Liver (tissue), 9 donors: ENCODE data around the gene NLGN1. TPM values are rescaled to one million over a fixed set of nuclear protein-coding genes. Genes with fewer than 3 reads are reported as not detected.

ENCODE experiments used
- DNase-seq: peaks from one replicate; pipeline ENCODE4 v3.0.0-alpha.2; 2017; ENCODE audit warnings: low spot score
- H3K27ac ChIP-seq, 2 donors: one replicate each; pipeline ENCODE4 v1.7.0; 2013; ENCODE audit warnings: inconsistent platforms in 2 of 2, low read length in 2 of 2, control low read depth in 1 of 2, low read depth in 1 of 2, mild to moderate bottlenecking in 1 of 2
- H3K27me3 ChIP-seq, 4 donors: one replicate each; pipeline versions ENCODE4 v1.6.1 to v1.7.0; 2013; ENCODE audit warnings: low read length in 3 of 4, inconsistent platforms in 1 of 4, mild to moderate bottlenecking in 1 of 4, moderate library complexity in 1 of 4; ENCODE audit not compliant: control insufficient read depth in 4 of 4, insufficient read depth in 4 of 4
- H3K36me3 ChIP-seq, 4 donors: one replicate each; pipeline versions ENCODE4 v1.6.1 to v1.7.0; 2013; ENCODE audit warnings: low read length in 3 of 4, mild to moderate bottlenecking in 3 of 4, low read depth in 1 of 4, moderate library complexity in 1 of 4; ENCODE audit not compliant: control insufficient read depth in 4 of 4, insufficient read depth in 3 of 4
- H3K4me1 ChIP-seq, 4 donors: one replicate each; pipeline versions ENCODE4 v1.6.1 to v1.7.0; 2013; ENCODE audit warnings: low read length in 3 of 4, mild to moderate bottlenecking in 3 of 4, moderate library complexity in 1 of 4; ENCODE audit not compliant: control insufficient read depth in 4 of 4, insufficient read depth in 4 of 4
- H3K4me3 ChIP-seq, 3 donors: one replicate each; pipeline versions ENCODE4 v1.6.1 to v1.7.0; 2013; ENCODE audit warnings: low read length in 3 of 3, control low read depth in 1 of 3, low read depth in 1 of 3, mild to moderate bottlenecking in 1 of 3
- H3K9ac ChIP-seq, 2 donors: one replicate each; pipeline ENCODE4 v1.7.0; 2013; ENCODE audit warnings: low read length in 2 of 2, mild to moderate bottlenecking in 2 of 2, moderate library complexity in 2 of 2, control low read depth in 1 of 2, low read depth in 1 of 2
- H3K9me3 ChIP-seq, 4 donors: one replicate each; pipeline versions ENCODE4 v1.6.1 to v1.7.0; 2013; ENCODE audit warnings: low read length in 3 of 4; ENCODE audit not compliant: control insufficient read depth in 4 of 4
- EGR1 ChIP-seq, 2 donors: IDR thresholded peaks; 2 replicates each; pipeline ENCODE4 v1.6.1; 2016 to 2018; ENCODE audit warnings: antibody characterized with exemption in 2 of 2, low read depth in 2 of 2
- FOXA1 ChIP-seq: IDR thresholded peaks from 2 replicates; pipeline ENCODE4 v1.6.1; 2016; ENCODE audit warnings: antibody characterized with exemption
- FOXA2 ChIP-seq: IDR thresholded peaks from 2 replicates; pipeline ENCODE4 v1.6.1; 2016; ENCODE audit warnings: antibody characterized with exemption
- GABPA ChIP-seq, 2 donors: IDR thresholded peaks in 1 of 2; conservative IDR thresholded peaks in 1 of 2; 2 replicates each; pipeline ENCODE4 v1.6.1; 2016; ENCODE audit warnings: antibody characterized with exemption in 2 of 2, mild to moderate bottlenecking in 1 of 2, moderate library complexity in 1 of 2
- HNF4A ChIP-seq, 2 donors: conservative IDR thresholded peaks; 2 replicates each; pipeline ENCODE4 v1.6.1; 2016; ENCODE audit warnings: antibody characterized with exemption in 2 of 2, mild to moderate bottlenecking in 2 of 2
- HNF4G ChIP-seq: IDR thresholded peaks from 2 replicates; pipeline ENCODE4 v1.6.1; 2016; ENCODE audit warnings: antibody characterized with exemption
- JUND ChIP-seq, 2 donors: IDR thresholded peaks; 2 replicates each; pipeline ENCODE4 v1.6.1; 2016; ENCODE audit warnings: antibody characterized with exemption in 2 of 2
- NR2F2 ChIP-seq: IDR thresholded peaks from 2 replicates; pipeline ENCODE4 v1.6.1; 2016; ENCODE audit warnings: antibody characterized with exemption
- RAD21 ChIP-seq, 2 donors: IDR thresholded peaks; 2 replicates each; pipeline ENCODE4 v1.6.1; 2016; ENCODE audit warnings: antibody characterized with exemption in 2 of 2, mild to moderate bottlenecking in 2 of 2
- RXRA ChIP-seq, 2 donors: IDR thresholded peaks; 2 replicates each; pipeline ENCODE4 v1.6.1; 2017 to 2018; ENCODE audit warnings: antibody characterized with exemption in 2 of 2, mild to moderate bottlenecking in 1 of 2
- SP1 ChIP-seq: IDR thresholded peaks from 2 replicates; pipeline ENCODE4 v1.6.1; 2018; ENCODE audit warnings: antibody characterized with exemption, mild to moderate bottlenecking
- TAF1 ChIP-seq: conservative IDR thresholded peaks from 2 replicates; pipeline ENCODE4 v1.6.1; 2016; ENCODE audit warnings: antibody characterized with exemption, mild to moderate bottlenecking
- YY1 ChIP-seq: IDR thresholded peaks from 2 replicates; pipeline ENCODE4 v1.6.1; 2016; ENCODE audit warnings: antibody characterized with exemption, mild to moderate bottlenecking
- WGBS: extraction: QIAGEN DNeasy Blood & Tissue Kit; methylation state at CpG from one replicate; pipeline ENCODE4 v1.1.7; 2013; 5-methylcytosine and 5-hydroxymethylcytosine counted together
- polyA plus RNA-seq, 2 donors: library from polyadenylated mRNA; stranded (reverse) in 1 of 2; unstranded in 1 of 2; fragments of 200-250 nt in 1 of 2; fragments of >200 nt in 1 of 2; fragmentation: Nextera tagmentation in 1 of 2; extraction: Ambion mirVana in 1 of 2; gene quantifications; one replicate each; pipeline versions ENCODE4 v1.2.1 to v1.2.3, GENCODE V29; 2013 to 2015
- total RNA-seq, 2 donors: library from RNA; depleted of rRNA; stranded (reverse); fragments of >200 nt; gene quantifications; one replicate each; pipeline ENCODE4 v1.2.3, GENCODE V29; 2014
- TF ChIP-seq, protein P1 (sequence below): IDR thresholded peaks from 2 replicates; pipeline ENCODE4 v1.6.1; 2016; ENCODE audit warnings: antibody characterized with exemption
- TF ChIP-seq, protein P2 (sequence below): IDR thresholded peaks from 2 replicates; pipeline ENCODE4 v1.6.1; 2016; ENCODE audit warnings: antibody characterized with exemption, mild to moderate bottlenecking
- TF ChIP-seq, protein P3 (sequence below): IDR thresholded peaks from 2 replicates; pipeline ENCODE4 v1.6.1; 2016; ENCODE audit warnings: antibody characterized with exemption
- TF ChIP-seq, protein P4 (sequence below): fragments of 150-350 bp; IDR thresholded peaks from 2 replicates; pipeline ENCODE4 v1.5.1; 2017; ENCODE audit warnings: improper control_type of control experiment, low read depth, low read length; ENCODE audit not compliant: missing input control
- TF ChIP-seq, protein P5 (sequence below): IDR thresholded peaks from 2 replicates; pipeline ENCODE4 v1.6.1; 2016; ENCODE audit warnings: antibody characterized with exemption
- donor health status: healthy.
- donor health status: healthy.
- donor health status: healthy.
- donor health status: healthy.
- donor health status: healthy.

NLGN1 gene
- total and polyA plus RNA-seq, 4 donors, result 0.02 to 0.67 (median 0.37) TPM; not detected in 1

DNA sequence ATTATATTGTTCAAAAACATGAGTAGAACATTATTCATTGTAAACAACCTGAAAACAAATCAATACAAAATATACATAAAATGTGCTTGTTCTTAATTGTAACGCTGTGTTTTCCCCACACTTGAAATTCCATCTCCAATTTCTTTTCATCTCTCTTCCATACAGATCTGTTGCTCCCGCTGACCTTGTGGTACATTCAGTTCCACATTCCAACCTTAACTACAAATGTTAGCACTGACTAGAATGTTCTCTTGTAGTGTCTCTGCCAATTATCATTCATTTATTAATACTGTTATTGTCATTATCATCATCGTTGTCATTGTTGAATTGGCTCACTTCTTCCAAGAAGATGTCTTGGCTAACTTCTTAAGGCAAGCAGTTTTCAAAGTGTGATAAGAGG lies 65.7 kb downstream of the NLGN1 start:
- H3K4me3 ChIP-seq, result no peak overlapping the region
- H3K27ac ChIP-seq, result no peak overlapping the region
- no peaks in the 10 kb centered on the region for H3K27me3 ChIP-seq
- no peak overlapping the region for H3K9ac ChIP-seq
- no peaks in the 10 kb centered on the region for H3K36me3 ChIP-seq
- 81% methylated on average over 3 of the region's 3 CpGs for WGBS
- no peaks in the 10 kb centered on the region for H3K9me3 ChIP-seq
- H3K4me1 ChIP-seq, result no peaks in the 10 kb centered on the region
- TF ChIP-seq, protein P1, sequence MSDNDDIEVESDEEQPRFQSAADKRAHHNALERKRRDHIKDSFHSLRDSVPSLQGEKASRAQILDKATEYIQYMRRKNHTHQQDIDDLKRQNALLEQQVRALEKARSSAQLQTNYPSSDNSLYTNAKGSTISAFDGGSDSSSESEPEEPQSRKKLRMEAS, result no peak
- TF ChIP-seq RXRA (IDR thresholded peaks at IDR 0.05) (no peak), EGR1 (IDR thresholded peaks at IDR 0.05; ENCODE audit: low read depth in 2 of 2) (no peak), FOXA2 (no peak)
- TF ChIP-seq, protein P2, sequence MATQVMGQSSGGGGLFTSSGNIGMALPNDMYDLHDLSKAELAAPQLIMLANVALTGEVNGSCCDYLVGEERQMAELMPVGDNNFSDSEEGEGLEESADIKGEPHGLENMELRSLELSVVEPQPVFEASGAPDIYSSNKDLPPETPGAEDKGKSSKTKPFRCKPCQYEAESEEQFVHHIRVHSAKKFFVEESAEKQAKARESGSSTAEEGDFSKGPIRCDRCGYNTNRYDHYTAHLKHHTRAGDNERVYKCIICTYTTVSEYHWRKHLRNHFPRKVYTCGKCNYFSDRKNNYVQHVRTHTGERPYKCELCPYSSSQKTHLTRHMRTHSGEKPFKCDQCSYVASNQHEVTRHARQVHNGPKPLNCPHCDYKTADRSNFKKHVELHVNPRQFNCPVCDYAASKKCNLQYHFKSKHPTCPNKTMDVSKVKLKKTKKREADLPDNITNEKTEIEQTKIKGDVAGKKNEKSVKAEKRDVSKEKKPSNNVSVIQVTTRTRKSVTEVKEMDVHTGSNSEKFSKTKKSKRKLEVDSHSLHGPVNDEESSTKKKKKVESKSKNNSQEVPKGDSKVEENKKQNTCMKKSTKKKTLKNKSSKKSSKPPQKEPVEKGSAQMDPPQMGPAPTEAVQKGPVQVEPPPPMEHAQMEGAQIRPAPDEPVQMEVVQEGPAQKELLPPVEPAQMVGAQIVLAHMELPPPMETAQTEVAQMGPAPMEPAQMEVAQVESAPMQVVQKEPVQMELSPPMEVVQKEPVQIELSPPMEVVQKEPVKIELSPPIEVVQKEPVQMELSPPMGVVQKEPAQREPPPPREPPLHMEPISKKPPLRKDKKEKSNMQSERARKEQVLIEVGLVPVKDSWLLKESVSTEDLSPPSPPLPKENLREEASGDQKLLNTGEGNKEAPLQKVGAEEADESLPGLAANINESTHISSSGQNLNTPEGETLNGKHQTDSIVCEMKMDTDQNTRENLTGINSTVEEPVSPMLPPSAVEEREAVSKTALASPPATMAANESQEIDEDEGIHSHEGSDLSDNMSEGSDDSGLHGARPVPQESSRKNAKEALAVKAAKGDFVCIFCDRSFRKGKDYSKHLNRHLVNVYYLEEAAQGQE, result no peak
- DNase-seq, result no peak

DNA sequence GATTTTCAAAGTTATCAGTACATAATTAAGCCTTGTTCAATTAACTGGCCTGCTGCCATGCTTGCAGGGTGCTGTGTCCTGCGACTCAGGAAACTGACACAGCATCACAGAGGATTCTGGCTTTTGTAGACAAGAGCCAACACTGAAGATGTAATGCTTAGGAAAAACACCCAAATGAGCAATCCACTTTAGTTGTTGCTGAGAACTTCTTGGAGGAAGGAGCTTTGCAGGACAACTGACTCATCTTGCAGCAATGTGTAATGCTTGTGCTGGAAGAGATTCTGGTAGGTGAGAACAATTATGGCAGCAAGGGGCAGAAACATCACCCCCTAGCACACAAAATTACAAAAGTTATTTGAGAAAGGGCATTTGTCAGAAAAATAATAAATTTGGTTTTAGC lies 67.6 kb downstream of the NLGN1 start:
- Histone ChIP-seq H3K27me3 (no peaks in the 10 kb centered on the region), H3K9me3 (no peaks in the 10 kb centered on the region), H3K27ac (no peak overlapping the region), H3K36me3 (no peaks in the 10 kb centered on the region), H3K4me3 (no peak overlapping the region), H3K9ac (no peak overlapping the region), H3K4me1 (no peaks in the 10 kb centered on the region)
- TF ChIP-seq, protein P2, result no peak
- no peak for TF ChIP-seq EGR1 (IDR thresholded peaks at IDR 0.05; ENCODE audit: low read depth in 2 of 2)
- TF ChIP-seq, protein P3, sequence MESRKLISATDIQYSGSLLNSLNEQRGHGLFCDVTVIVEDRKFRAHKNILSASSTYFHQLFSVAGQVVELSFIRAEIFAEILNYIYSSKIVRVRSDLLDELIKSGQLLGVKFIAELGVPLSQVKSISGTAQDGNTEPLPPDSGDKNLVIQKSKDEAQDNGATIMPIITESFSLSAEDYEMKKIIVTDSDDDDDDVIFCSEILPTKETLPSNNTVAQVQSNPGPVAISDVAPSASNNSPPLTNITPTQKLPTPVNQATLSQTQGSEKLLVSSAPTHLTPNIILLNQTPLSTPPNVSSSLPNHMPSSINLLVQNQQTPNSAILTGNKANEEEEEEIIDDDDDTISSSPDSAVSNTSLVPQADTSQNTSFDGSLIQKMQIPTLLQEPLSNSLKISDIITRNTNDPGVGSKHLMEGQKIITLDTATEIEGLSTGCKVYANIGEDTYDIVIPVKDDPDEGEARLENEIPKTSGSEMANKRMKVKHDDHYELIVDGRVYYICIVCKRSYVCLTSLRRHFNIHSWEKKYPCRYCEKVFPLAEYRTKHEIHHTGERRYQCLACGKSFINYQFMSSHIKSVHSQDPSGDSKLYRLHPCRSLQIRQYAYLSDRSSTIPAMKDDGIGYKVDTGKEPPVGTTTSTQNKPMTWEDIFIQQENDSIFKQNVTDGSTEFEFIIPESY, result no peak
- no peak for TF ChIP-seq RXRA (IDR thresholded peaks at IDR 0.05)
- TF ChIP-seq FOXA2, result no peak
- TF ChIP-seq GABPA (IDR thresholded peaks at IDR 0.05 in 1 of 2, conservative IDR thresholded peaks at IDR 0.05 in 1 of 2), result no peak
- TF ChIP-seq HNF4A (conservative IDR thresholded peaks at IDR 0.05), result no peak
- no peak for TF ChIP-seq YY1
- no peak for TF ChIP-seq RAD21 (IDR thresholded peaks at IDR 0.05)
- no peak for TF ChIP-seq FOXA1
- no peak for TF ChIP-seq JUND (IDR thresholded peaks at IDR 0.05)
- TF ChIP-seq, protein P4, sequence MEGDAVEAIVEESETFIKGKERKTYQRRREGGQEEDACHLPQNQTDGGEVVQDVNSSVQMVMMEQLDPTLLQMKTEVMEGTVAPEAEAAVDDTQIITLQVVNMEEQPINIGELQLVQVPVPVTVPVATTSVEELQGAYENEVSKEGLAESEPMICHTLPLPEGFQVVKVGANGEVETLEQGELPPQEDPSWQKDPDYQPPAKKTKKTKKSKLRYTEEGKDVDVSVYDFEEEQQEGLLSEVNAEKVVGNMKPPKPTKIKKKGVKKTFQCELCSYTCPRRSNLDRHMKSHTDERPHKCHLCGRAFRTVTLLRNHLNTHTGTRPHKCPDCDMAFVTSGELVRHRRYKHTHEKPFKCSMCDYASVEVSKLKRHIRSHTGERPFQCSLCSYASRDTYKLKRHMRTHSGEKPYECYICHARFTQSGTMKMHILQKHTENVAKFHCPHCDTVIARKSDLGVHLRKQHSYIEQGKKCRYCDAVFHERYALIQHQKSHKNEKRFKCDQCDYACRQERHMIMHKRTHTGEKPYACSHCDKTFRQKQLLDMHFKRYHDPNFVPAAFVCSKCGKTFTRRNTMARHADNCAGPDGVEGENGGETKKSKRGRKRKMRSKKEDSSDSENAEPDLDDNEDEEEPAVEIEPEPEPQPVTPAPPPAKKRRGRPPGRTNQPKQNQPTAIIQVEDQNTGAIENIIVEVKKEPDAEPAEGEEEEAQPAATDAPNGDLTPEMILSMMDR, result no peak
- TF ChIP-seq, protein P1, result no peak
- no peak for TF ChIP-seq SP1
- no peak for TF ChIP-seq HNF4G
- TF ChIP-seq, protein P5, sequence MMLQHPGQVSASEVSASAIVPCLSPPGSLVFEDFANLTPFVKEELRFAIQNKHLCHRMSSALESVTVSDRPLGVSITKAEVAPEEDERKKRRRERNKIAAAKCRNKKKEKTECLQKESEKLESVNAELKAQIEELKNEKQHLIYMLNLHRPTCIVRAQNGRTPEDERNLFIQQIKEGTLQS, result no peak
- no peak for TF ChIP-seq NR2F2
- no peak for TF ChIP-seq TAF1
- WGBS, result 76% methylated on average over 1 of the region's 1 CpG
- no peak for DNase-seq
